NCI-H2029 (cell line): ENCODE results near the gene SLC39A3.

Source experiments
- DNase-seq: peaks from one replicate; lab custom pipeline; 2025; lab: John Stamatoyannopoulos, UW

The SLC39A3 gene

DNA sequence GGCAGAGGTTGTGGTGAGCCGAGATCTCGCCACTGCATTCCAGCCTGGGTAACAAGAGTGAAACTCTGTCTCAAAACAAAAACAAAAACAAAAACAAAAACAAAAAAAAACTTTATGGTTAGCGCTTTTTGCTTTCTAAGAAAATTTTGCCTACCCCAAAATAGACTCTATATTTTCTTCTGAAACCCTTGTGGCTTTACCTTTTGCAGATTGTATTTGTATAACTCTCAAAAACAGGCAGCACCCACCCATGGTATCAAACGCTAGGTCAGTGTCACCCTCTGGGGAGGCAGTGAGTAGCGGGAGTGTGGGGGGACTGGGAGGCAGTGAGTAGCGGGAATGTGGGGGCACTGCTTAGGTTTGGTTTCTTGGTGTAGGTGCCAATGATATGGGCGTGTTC lies 7.5 kb upstream of the SLC39A3 start:
- DNase-seq: no peak

DNA sequence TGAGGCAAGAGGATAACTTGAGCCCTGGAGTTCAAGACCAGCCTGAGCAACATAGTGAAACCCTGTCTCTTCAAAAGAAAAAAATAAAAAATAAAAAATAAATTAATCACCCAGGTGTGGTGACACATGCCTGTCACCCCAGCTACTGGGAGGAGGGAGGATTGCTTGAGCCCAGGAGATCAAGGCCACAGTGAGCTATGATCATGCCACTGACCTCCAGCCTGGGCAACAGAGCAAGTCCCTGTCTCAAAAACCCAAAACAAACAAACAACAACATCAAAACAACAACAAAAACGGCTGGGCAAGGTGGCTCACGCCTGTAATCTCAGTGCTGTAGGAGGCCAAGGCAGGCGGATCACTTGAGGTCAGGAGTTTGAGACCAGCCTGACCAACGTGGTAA lies 4.3 kb upstream of the SLC39A3 start:
- no peak for DNase-seq

DNA sequence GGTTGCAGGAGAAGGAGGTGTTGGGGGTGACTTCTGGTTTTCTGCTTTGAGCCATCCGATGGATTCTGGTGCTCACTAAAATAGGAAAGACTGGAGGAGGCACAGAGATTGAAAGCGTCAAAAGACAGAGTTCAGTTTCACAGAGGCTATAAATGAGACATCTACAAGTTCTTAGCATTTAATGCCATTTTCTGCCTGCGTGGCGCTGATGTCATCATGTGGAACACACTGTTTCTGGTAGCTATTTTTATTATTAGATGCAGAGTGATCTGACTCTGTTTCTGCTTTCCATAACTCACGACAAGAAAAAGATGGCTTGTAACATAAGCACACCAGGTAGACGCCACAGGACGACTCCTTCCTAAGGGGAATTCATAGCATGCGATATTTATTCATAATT lies 3.3 kb upstream of the SLC39A3 start:
- no peak for DNase-seq

DNA sequence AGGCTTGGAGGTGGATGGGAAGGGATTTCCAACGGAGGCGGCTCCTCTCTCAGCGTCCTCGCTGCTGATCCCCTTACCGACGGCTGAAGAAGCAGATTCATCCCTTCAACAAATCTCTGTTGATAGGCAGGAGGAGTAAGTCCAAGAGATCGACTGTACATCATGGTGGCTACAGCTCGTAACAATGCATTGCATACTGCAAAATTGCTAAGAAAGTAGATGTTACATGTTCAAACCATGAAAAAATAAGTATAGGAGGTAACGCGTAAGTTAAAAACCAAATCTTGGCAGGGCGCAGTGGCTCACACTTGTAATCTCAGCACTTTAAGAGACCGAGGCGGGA lies 468 bp upstream of the SLC39A3 start:
- DNase-seq: no peak

DNA sequence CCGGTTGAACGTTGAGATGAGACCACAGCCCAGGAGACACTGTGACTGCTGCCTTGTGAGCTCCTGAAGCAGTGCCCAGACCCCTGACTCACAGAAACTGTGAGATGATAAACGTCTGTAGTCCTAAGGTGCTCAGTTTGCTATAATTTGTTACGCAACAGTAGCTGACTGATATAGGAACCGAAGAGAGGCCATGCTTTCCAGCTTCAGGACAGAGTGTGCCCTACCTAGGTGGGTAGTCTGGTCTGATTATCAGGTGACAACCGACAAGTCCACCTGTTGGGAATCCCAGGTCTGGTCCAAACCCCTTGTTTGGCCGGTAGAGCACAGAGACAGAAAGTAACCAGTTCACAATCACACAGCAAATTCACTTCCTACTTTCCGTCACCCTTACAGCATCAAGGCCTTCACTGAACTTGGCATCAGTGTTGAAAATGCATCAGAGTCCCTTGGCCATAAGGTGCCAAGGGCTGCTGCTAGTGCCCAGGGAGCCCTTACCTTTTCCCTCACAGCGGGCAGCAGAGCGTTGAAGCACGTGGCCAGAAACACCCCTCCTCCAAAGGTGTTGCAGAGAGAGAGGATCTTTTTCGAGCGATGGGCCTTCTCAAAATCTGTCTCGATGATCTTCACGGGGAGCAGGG lies 3.1 kb downstream of the SLC39A3 start:
- no peak for DNase-seq

DNA sequence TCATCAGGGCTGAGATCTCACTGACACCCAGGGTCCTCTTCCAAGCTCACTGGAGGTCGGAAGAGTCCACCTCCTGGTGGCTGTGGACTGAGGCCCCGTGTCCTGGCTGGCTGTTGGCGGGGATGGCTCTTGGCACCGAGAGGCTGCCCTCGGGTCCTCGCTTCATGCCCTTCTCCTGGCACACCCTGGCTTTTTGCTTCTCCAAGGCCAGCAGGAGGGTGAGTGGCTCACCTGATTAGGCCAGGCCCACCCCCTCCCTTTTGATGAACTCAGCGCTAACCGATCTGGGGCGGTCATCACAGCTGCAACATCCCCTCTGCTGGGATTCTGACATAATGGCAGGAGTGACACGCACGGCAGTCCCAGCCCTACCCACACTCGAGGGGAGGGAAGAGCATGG lies 4.4 kb downstream of the SLC39A3 start:
- DNase-seq: no peak

DNA sequence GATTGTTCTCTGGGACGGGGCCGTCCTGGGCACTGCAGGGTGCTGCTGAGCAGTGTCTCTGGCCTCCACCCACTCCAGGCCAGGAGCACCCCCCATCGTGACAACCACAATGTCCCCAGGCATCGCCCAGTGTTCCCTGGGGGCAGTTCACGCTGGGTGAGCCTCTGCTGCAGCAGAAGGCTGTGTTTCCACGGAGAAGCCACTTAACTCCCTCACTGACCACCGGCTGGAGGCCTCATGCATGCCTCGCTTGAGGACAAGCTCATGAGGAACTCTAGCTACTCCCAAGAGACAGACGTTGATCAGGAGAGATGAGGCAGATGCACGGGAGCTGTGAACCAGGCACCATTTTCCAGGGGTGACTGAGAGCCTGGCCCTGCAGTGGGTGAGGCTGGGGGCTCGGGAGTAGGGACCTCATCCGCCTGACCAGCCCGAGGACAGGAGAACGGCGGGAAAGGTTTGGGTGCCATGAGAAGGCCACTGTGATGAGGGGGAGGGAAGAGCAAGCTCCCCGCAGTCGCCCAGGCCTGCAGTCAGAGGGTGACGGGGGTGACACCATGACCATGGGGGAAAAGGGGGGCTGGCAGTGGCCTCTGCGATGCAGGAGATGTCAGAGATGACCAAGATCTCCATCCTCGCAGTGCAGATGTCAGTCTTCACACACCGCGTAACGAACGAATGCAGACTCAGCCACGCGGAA lies 5.1 kb downstream of the SLC39A3 start:
- DNase-seq: no peak

DNA sequence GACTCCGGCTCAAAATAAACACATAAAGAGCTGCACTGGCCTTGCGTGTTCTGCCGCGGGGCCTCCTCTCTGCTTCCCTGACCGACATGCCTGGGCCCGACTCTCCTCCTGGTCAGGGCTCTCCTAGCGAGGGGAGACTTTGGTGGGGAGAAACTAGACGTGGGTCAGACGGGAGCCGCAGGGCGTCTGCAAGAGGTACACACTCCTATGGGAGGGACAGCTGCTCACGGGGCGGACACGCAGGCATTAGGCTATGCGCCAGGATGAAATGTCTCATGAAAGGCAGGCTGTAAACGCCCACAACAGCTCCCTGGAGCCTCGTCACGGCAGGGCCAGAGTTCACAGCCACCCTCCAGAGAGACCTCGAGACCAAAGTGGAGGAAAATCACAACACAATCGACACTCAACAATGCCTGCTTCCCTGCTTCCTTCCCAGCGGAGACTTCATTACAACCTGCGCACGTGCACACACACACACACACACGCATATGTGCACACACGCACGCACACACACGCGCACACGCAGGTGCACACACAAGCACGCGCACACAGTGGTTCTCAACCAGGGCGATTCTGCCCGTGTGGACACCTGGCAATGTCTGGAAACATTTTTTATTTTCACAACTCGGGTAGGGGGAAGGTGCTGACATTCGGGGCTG lies 5.8 kb downstream of the SLC39A3 start:
- no peak for DNase-seq

DNA sequence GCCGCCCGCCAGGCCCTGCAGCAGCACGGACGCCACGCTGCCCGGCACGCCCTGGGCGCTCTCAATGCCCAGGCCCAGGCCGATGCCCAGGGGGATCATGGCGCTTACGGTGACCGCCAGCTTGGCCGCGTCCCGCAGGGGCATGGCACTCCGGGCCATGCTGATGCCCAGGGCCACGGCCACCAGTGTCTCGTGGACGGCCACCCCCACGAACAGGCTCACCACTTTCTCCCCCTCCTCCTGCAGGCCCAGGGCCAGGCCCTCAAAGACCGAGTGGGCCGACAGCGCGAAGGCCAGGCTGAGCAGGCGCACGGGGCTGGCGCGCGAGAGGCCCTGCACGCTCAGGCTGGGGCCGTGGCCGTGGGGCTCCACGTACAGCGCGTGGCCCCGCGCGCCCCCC lies 6.9 kb downstream of the SLC39A3 start:
- no peak for DNase-seq

DNA sequence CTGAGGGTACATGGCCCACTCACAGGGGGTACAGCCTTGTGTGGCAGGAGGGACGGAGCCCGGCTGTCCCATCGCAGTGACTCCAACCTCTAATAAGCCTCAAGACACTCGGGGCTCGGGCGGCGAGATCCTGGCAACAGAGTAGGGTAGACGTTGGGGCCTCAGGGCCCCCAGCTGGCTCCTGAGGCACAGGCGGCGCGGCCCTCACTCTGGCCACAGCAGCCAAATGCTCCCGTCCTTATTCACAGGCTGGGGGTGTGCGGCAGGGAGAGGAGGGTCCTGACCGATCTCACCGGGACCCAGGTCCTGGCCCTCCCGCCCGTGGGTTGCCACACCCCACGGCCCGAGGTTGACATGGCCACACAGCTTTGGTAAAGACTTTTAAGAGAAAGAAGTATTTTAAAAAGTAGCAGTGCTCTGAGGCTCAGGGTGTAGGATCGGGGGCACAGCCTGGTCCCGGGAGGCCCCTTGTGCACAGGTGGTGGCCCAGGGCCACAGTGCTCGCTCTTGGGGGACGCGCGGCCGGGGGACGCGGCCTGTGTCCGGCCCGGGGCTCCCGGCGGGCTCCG lies 7.6 kb downstream of the SLC39A3 start:
- no peak for DNase-seq

DNA sequence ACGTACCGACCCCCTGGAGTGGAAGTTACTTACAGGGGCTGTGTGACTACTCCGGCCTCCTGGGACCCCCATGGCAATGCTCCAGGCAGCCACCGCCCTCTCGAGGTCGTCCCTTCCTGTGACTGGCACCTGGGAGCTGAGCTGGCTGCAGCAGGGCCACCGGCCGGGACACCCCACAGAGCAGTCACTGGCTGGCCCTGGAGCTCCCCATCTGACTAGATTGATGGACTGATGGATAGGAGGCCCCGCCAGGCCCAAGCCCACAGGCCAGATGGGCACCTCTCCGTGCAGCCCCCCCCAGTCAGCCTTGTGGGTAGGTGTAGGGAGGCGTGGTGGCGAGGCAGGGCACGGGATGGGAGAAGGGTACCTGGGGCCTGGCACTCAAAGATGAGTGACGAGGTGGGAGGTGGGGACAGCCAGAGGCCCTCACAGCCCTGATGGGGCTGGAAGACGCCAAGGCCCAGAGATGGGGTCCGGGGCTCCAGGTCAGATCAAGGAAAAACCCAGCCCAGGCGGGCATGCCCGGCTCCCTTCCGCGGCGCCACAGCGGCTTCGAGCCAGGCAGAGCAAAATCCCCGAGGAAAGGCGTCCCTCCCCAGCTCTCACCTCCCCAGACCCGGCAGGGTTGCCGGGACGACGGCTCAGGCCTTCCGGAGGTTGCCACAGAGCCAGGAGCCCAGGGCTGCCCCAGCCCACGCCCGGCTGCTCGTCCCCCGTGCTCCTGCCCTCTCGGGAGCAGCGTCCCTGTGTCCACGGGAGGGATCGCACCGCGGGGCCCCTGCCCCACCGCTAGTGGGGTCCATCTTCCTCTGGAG lies 8.4 kb downstream of the SLC39A3 start:
- DNase-seq: no peak

DNA sequence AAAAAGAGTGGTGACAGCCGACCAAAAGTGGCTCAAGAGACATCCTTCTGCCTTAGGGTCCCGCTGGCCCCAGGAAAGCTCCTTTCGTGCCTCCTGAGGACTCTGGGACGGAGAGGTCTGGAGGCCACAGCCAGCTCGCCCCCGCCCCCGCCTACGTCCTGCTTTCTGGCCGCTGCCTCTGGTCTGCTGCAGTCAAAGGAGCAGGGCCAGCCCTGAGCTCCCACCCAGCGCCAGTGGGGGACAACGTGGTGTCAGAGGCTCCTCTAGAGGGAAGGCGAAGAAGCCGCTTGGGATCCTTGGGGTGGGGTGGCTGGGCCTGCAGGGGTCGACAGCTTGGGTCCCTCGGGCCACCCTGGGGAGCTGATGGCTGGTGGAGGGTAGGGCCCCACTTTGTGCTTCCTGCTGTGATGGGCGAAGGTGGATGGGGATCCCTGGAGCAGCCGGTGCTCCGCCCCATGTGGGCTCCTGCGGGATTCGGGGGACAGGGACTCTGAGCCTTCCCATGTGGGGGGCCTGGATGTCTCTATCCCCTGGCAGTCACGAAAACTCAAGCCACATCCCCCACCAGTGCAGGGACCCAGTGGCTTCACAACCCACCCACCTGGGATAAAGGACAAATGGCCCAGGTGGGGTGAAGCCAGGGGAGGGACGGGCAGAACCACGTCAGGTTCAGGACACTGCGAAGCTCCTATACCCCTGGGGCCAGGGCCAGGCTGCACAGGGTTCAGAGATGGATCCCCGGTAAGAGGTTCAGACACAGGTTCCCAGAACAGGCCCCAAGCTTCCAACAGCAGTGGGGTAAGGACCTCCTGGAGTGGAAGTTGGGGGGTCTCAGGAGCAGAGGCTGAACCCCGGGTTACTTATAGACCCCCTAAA lies 9.6 kb downstream of the SLC39A3 start:
- DNase-seq: no peak

DNA sequence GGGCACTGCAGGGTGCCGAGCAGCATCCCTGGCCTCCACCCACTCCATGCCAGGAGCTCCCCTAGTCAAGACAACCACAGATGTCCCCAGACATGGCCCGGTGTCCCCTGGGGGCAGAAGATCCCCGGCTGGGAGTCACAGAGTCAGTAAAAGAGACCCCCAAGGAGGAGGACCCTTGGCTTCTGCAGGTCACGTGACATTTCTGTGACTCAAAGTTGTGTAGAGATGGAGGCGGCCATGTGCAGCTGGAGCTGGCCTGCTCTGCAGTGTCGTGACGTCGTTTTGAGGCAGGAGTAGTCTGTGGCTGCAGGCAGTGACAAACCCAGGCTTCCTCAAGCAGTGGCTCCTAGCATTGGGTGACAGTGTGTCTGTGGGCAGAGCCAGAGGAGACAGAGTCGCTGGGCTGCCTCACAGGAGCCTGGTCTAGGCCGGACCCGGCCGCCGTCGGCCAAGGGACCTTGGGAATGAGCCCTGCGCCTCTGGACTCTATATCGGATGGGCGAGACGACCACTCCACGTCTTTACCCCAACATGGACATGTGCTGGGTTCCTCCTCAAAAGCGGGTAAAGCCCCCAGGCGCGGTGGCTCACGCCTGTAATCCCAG lies 10.9 kb downstream of the SLC39A3 start:
- no peak for DNase-seq

DNA sequence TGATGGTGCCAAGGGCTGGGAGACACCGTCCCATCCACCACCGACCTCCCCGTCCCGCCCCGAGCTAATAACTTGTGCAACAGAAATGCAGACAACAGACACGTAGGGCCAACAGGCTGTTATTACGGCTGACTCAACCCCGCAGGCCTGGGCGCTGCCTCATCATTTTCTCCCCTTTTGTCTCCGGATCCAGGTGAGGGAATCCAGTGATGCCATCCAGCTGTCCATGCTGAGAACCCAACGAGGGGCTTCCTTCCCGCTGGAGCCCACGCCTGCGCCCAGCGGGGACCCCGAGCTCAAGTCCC lies 12.2 kb downstream of the SLC39A3 start:
- no peak for DNase-seq

DNA sequence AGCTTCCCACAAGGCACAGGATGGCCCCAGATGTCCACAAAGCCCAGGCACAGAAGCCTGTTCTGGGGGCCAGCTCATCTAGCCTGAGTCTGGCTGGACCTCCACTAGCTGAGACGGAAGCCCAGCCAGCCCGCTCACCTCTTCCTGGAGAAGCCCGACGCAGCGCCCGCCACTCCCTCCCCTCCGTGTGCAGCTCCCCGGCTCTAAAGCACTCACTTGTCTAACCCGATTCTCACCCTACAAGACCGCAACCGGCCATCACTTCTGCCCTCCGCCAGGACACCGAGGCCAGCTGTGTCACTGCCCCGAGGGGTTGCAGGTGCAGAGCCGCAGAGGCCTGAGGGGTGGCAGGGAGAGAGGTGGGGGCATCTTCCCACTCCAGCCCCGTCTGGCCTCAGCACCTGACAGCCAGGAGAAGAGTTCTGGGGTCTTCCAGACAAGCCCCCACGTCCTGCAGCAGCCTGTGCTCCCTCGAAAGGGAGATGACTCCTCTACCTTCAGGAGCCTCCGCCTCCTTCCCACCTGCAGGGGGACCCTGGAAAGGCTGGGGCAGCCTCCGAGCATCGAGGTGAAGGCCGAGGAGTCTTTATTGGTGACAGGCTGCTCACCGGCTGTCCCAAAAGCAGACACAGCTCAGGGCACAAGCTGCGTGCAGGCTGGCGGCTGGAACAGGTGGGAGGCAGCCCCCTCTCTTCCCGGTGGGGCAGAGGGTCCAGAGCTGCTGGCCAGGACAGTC lies 12.7 kb downstream of the SLC39A3 start:
- no peak for DNase-seq

DNA sequence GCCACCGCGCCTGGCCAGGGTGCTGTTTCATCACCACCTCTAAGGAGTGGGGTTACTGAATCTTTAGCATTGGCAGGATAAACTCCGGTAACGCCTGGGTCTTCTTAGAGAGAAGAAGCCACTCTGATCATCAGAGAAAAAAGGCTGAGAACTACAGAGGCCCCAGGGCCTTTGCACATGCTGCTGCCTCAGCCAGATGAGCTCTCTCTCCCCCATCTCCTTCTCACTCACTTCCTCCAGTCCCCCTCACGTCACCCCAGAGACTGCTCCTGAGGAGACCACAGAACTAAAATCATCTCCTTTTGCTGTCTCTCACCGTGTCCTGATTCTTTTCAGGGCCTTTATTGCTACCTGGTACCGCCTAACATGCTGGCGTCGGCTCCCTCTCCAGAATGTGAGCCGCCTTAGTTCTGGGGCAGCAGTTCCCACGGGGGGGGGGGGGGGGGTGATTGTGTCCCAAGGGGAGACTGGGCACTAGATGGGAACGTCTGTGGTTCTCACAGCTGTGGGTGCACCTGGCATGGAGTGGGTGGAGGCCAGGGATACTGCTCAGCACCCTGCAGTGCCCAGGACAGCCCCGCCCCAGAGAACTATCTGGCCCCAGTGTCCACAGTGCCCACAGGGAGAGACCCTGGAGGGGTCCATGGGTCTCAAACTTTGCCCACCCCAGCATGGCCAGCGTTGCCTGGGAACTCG lies 13.5 kb downstream of the SLC39A3 start:
- no peak for DNase-seq

DNA sequence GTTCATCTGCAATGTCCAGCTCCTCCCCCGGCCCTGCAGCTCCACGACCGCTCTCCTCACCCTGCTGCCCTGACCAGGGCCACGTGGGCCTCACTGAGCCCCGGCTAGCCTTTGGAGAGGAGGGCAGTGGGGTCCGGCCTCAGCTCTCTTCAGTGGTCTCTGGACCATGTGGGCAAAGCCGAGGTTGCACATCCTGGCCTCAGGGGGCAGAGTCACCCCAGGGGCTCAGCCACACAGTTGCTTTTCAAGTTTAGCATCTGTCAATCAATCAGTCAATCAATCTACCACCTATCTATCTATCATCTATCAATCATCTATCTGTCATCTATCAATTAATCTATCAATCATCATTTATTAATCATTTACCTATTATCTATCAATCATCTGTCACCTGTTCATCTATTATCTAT lies 15.7 kb downstream of the SLC39A3 start:
- DNase-seq: no peak

DNA sequence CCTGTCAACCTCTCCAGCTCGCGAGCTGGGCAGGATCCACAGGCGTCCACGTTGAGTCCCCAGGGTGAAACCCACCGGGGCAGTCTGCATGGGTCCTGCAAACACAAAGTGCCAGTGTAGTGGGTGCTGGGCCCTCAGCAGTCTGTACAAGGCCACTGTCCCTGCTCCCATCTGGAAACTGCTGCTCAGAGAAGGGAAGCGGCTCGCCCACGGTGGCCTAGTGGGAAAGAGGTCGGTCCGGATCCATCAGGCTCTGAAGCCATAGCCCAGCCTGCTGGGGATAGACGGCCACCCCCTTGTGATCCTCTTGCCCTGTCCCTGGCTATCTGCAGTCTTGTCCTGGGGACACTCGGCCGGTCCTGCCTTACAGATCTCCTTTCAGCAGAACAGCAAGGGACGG lies 16.1 kb downstream of the SLC39A3 start:
- no peak for DNase-seq

DNA sequence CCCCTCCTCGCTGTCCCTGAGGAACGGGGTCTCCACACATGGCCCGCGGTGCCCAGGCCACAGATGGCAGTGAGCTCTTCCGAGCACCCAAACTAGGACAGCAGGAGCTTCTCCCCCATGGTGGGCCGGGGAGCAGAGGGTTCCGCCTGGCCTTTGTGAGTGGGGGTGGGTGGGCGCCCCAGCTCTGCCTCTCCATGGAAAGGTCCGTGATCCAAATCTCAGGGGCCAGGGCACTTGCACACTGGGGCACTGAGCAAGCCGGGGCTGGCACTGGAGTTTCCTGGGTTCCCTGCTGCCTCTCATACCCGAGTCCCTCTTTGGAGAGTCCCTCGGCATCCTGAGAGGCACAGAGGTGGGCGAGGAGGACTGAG lies 16.5 kb downstream of the SLC39A3 start:
- no peak for DNase-seq
